ENCODE results near the gene MYL10. TPM values are rescaled to one million over a fixed set of nuclear protein-coding genes. Genes with fewer than 3 reads are reported as not detected.

MYL10 gene
- total and polyA plus RNA-seq, 2 experiments from 2014 or later, result 1.3 TPM; not detected in 1

DNA sequence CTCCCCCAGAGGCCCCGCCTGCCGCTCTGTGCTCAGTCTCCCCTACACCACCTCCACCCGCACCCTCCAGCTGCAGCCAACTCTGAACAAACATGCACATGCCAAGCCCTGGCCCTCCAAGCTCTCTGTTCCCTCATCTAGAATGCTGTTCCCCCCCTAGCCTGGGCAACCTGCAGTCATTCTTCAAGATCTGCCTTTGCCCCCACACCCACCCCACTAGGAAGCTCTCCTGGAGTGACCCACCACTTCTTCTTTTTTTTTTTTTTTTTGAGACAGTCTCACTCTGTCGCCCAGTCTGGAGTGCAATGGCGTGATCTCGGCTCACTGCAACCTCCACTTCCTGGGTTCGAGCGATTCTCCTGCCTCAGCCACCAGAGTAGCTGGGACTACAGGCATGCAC lies 13.7 kb downstream of the MYL10 start:
- Histone ChIP-seq H3K9me2 (ENCODE audit: insufficient read depth) (no peaks in the 10 kb centered on the region), H3K36me3 (ENCODE audit: insufficient read depth) (no peaks in the 10 kb centered on the region), H3K27me3 (ENCODE audit: insufficient read depth) (no peaks in the 10 kb centered on the region), H3K4me1 (ENCODE audit: insufficient read depth) (peaks cover 10% of the 10 kb centered on the region), H3K27ac (ENCODE audit: low read depth) (no peak overlapping the region), H4K20me1 (replicated peaks; ENCODE audit: insufficient read depth) (no peaks in the 10 kb centered on the region), H3K4me3 (no peak overlapping the region), H3K79me2 (replicated peaks; ENCODE audit: insufficient read depth) (no peaks in the 10 kb centered on the region), H3K4me2 (no peak overlapping the region), H2AFZ (0 out of 2 replicates have a peak overlapping the region, but pooled peaks have one; percentile 80), H3F3A (replicated peaks; ENCODE audit: low read depth) (no peaks in the 10 kb centered on the region)
- TF ChIP-seq POLR2AphosphoS5 (IDR thresholded peaks at IDR 0.05; ENCODE audit: low read depth) (no peak), EZH2phosphoT487 (IDR thresholded peaks at IDR 0.05; ENCODE audit: unreplicated experiment) (no peak), ZNF114 (CRISPR knock-in tag; IDR thresholded peaks at IDR 0.05) (no peak), ETS1 (IDR thresholded peaks at IDR 0.05) (no peak), ZNF331 (CRISPR knock-in tag; IDR thresholded peaks at IDR 0.05; ENCODE audit: low read depth) (no peak), NANOG (IDR thresholded peaks at IDR 0.05; ENCODE audit: borderline replicate concordance) (no peak), EZH2 (IDR thresholded peaks at IDR 0.05; ENCODE audit: low read depth, unreplicated experiment) (no peak), CREB1 (CRISPR knock-in tag; IDR thresholded peaks at IDR 0.05; ENCODE audit: low read depth) (no peak), ZNF462 (CRISPR knock-in tag; IDR thresholded peaks at IDR 0.05) (no peak), STAT1 (IDR thresholded peaks at IDR 0.05; ENCODE audit: unreplicated experiment) (no peak), JUNB (IDR thresholded peaks at IDR 0.05; ENCODE audit: unreplicated experiment) (no peak)
- TF ChIP-seq, protein P1, sequence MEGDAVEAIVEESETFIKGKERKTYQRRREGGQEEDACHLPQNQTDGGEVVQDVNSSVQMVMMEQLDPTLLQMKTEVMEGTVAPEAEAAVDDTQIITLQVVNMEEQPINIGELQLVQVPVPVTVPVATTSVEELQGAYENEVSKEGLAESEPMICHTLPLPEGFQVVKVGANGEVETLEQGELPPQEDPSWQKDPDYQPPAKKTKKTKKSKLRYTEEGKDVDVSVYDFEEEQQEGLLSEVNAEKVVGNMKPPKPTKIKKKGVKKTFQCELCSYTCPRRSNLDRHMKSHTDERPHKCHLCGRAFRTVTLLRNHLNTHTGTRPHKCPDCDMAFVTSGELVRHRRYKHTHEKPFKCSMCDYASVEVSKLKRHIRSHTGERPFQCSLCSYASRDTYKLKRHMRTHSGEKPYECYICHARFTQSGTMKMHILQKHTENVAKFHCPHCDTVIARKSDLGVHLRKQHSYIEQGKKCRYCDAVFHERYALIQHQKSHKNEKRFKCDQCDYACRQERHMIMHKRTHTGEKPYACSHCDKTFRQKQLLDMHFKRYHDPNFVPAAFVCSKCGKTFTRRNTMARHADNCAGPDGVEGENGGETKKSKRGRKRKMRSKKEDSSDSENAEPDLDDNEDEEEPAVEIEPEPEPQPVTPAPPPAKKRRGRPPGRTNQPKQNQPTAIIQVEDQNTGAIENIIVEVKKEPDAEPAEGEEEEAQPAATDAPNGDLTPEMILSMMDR (conservative IDR thresholded peaks at IDR 0.05; ENCODE audit: low read depth in 2 of 2), result no peak
- TF ChIP-seq, protein P2, sequence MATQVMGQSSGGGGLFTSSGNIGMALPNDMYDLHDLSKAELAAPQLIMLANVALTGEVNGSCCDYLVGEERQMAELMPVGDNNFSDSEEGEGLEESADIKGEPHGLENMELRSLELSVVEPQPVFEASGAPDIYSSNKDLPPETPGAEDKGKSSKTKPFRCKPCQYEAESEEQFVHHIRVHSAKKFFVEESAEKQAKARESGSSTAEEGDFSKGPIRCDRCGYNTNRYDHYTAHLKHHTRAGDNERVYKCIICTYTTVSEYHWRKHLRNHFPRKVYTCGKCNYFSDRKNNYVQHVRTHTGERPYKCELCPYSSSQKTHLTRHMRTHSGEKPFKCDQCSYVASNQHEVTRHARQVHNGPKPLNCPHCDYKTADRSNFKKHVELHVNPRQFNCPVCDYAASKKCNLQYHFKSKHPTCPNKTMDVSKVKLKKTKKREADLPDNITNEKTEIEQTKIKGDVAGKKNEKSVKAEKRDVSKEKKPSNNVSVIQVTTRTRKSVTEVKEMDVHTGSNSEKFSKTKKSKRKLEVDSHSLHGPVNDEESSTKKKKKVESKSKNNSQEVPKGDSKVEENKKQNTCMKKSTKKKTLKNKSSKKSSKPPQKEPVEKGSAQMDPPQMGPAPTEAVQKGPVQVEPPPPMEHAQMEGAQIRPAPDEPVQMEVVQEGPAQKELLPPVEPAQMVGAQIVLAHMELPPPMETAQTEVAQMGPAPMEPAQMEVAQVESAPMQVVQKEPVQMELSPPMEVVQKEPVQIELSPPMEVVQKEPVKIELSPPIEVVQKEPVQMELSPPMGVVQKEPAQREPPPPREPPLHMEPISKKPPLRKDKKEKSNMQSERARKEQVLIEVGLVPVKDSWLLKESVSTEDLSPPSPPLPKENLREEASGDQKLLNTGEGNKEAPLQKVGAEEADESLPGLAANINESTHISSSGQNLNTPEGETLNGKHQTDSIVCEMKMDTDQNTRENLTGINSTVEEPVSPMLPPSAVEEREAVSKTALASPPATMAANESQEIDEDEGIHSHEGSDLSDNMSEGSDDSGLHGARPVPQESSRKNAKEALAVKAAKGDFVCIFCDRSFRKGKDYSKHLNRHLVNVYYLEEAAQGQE (IDR thresholded peaks at IDR 0.05; ENCODE audit: unreplicated experiment), result no peak
- no peaks in the 10 kb centered on the region for H3K9me3 Mint-ChIP-seq
- no peak overlapping the region for H3K27ac Mint-ChIP-seq
- ATAC-seq (no peak), DNase-seq (ENCODE audit: low spot score) (no peak)
- H3K36me3 Mint-ChIP-seq (ENCODE audit: low read depth), result no peaks in the 10 kb centered on the region
- peaks cover 5% of the 10 kb centered on the region for H3K27me3 Mint-ChIP-seq (ENCODE audit: insufficient read depth, low read depth, poor library complexity)
- peaks cover 28% of the 10 kb centered on the region for H3K4me1 Mint-ChIP-seq
- no peak overlapping the region for H3K4me3 Mint-ChIP-seq

Measured in GM23338 (cell line).